Choroid plexus epithelial cell (primary cell): ENCODE results near the gene USE1.

ENCODE experiments used
- DNase-seq: peaks from one replicate; pipeline ENCODE4 v3.0.0-alpha.2; 2010; ENCODE audit warnings: low read depth
- H3K4me3 ChIP-seq: 2 replicates; pipeline ENCODE4 v1.5.1; 2011; ENCODE audit warnings: low read depth, mild to moderate bottlenecking, control low read depth, low read length, moderate library complexity
- CTCF ChIP-seq: conservative IDR thresholded peaks from 2 replicates; pipeline ENCODE4 v1.5.1; 2011; ENCODE audit warnings: low read depth, mild to moderate bottlenecking, control low read depth, inconsistent platforms, low read length, moderate library complexity

Gene USE1

GRCh38 chr19:17266589-17266974 lies 51.4 kb downstream of the USE1 start:
- no peak for DNase-seq
- no peak overlapping the region for H3K4me3 ChIP-seq
- TF ChIP-seq CTCF, result no peak

GRCh38 chr19:17266975-17267788 lies 52.0 kb downstream of the USE1 start, which contains the start of gene BABAM1:
TSS of gene BABAM1 (plus strand) at chr19:17267443. CDS start at chr19:17268807, 1,364 bp downstream.
- H3K4me3 ChIP-seq, result peak within 1 kb of the TSS; percentile 99
- peak; percentile 100 for DNase-seq
- TF ChIP-seq CTCF, result no peak

- TF ChIP-seq CTCF, result no peak
- no peak overlapping the region for H3K4me3 ChIP-seq
- DNase-seq, result no peak
Measured at GRCh38 chr19:17268754-17269153, 53.6 kb downstream of the USE1 start.
